Lung (tissue), 12 donors: Measurements from ENCODE around the gene DIP2C. TPM values are rescaled to one million over a fixed set of nuclear protein-coding genes. Genes with fewer than 3 reads are reported as not detected.

Source experiments
- ATAC-seq: fragments of 200-7000 bp; cut with Tn5 transposase; one replicate; pipeline ENCODE4 v1.9.1; 2020; ENCODE audit warnings: moderate number of reproducible peaks; ENCODE audit not compliant: insufficient read depth, low FRiP score
- DNase-seq, 3 donors: peaks; one replicate each; pipeline ENCODE4 v3.0.0-alpha.2; 2013 to 2017
- H3K27ac ChIP-seq, 2 donors: one replicate each; pipeline ENCODE4 v1.5.1; 2013; ENCODE audit warnings: mild to moderate bottlenecking in 2 of 2, moderate library complexity in 2 of 2, control low read depth in 1 of 2, inconsistent platforms in 1 of 2, low read depth in 1 of 2, low read length in 1 of 2
- H3K27me3 ChIP-seq, 3 donors: one replicate each; pipeline ENCODE4 v1.5.1; 2013; ENCODE audit warnings: low read length in 2 of 3; ENCODE audit not compliant: control insufficient read depth in 3 of 3, insufficient read depth in 3 of 3
- H3K36me3 ChIP-seq, 4 donors: one replicate each; pipeline ENCODE4 v1.5.1; 2013; ENCODE audit warnings: low read length in 4 of 4, mild to moderate bottlenecking in 1 of 4, moderate library complexity in 1 of 4; ENCODE audit not compliant: control insufficient read depth in 4 of 4, insufficient read depth in 4 of 4
- H3K4me1 ChIP-seq, 5 donors: one replicate each; pipeline ENCODE4 v1.5.1; 2013; ENCODE audit warnings: low read length in 5 of 5, mild to moderate bottlenecking in 2 of 5, moderate library complexity in 1 of 5; ENCODE audit not compliant: control insufficient read depth in 5 of 5, insufficient read depth in 5 of 5
- H3K4me3 ChIP-seq: one replicate; pipeline ENCODE4 v1.5.1; 2013; ENCODE audit warnings: mild to moderate bottlenecking, control low read depth, moderate library complexity
- H3K9ac ChIP-seq, 2 donors: one replicate each; pipeline ENCODE4 v1.5.1; 2013; ENCODE audit warnings: low read length in 2 of 2, control low read depth in 1 of 2; ENCODE audit not compliant: insufficient read depth in 1 of 2
- H3K9me3 ChIP-seq, 4 donors: one replicate each; pipeline ENCODE4 v1.5.1; 2013; ENCODE audit warnings: low read length in 3 of 4, mild to moderate bottlenecking in 1 of 4, moderate library complexity in 1 of 4; ENCODE audit not compliant: control insufficient read depth in 4 of 4, insufficient read depth in 3 of 4
- CTCF ChIP-seq: IDR thresholded peaks from 2 replicates; pipeline ENCODE4 v1.5.1; 2012; ENCODE audit warnings: mild to moderate bottlenecking; ENCODE audit errors: control extremely low read depth, extremely low read depth
- WGBS, 2 donors: extraction: QIAGEN DNeasy Blood & Tissue Kit; methylation state at CpG; one replicate each; pipeline ENCODE4 v1.1.7; 2013; 5-methylcytosine and 5-hydroxymethylcytosine counted together
- polyA plus RNA-seq, 2 donors: library from polyadenylated mRNA; stranded (reverse); fragments of 200-250 nt; gene quantifications; one replicate each; pipeline ENCODE4 v1.2.1, GENCODE V29; 2013
- total RNA-seq, 2 donors: library from RNA; depleted of rRNA in 1 of 2; stranded (reverse); fragments of >200 nt in 1 of 2; gene quantifications; one replicate each; pipeline ENCODE4 v1.2.1, GENCODE V29; 2014 to 2021
- donor health status: control.
- donor health status: control.
- donor health status: Bipolar disorder and iron deficiency.
- donor health status: healthy.
- donor health status: DM: yes; HTN: yes; CAD: no.

DIP2C gene
- total and polyA plus RNA-seq, 4 donors, result 3.6 to 20.0 (median 9.5) TPM

- H3K9ac ChIP-seq, result no peak overlapping the region
- DNase-seq (no peak), ATAC-seq (no peak)
- peaks cover 0 to 2% (median 0%) of the 10 kb centered on the region in 4 donors for H3K36me3 ChIP-seq
- H3K4me3 ChIP-seq, result no peak overlapping the region
- 91 to 92% methylated on average over 26 of the region's 26 CpGs for WGBS, 2 donors
- H3K4me1 ChIP-seq, result peaks cover 0 to 20% (median 4%) of the 10 kb centered on the region in 5 donors
- no peaks in the 10 kb centered on the region for H3K27me3 ChIP-seq
- H3K27ac ChIP-seq, result no peak overlapping the region
- no peak for TF ChIP-seq CTCF
- peaks cover 0 to 4% (median 1%) of the 10 kb centered on the region in 4 donors for H3K9me3 ChIP-seq
Measured at GRCh38 chr10:670990-671389, 18.5 kb downstream of the DIP2C start.

DNA sequence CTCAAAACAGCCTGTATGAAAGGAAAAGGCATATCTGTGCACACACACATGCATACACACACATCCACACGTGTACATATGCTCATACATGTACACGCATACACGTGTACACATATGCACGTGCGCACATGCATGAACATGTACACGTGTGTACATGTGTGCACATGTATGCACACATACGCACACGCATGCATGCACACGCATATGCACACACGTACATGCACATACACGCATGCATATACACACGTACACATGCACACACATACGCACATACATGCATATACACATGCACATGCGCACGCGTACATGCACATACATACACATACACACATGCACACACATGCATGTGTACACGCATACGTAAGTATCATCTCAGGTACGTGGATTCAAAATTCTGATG, 19.4 kb downstream of the DIP2C start:
- H3K4me1 ChIP-seq, result peaks cover 0 to 20% (median 4%) of the 10 kb centered on the region in 5 donors
- DNase-seq, result no peak
- ATAC-seq, result no peak
- 90 to 91% methylated on average over 19 of the region's 19 CpGs for WGBS, 2 donors
- no peak overlapping the region for H3K4me3 ChIP-seq
- no peak overlapping the region for H3K9ac ChIP-seq
- peaks cover 0 to 4% (median 1%) of the 10 kb centered on the region in 4 donors for H3K9me3 ChIP-seq
- no peak for TF ChIP-seq CTCF
- H3K36me3 ChIP-seq, result peaks cover 0 to 2% (median 0%) of the 10 kb centered on the region in 4 donors
- H3K27me3 ChIP-seq, result no peaks in the 10 kb centered on the region
- no peak overlapping the region for H3K27ac ChIP-seq

GRCh38 chr10:668786-669485, 20.5 kb downstream of the DIP2C start:
- Histone ChIP-seq H3K36me3 (peaks cover 0 to 2% (median 0%) of the 10 kb centered on the region in 4 donors), H3K27ac (no peak overlapping the region), H3K9me3 (peaks cover 0 to 4% (median 1%) of the 10 kb centered on the region in 4 donors), H3K4me1 (peaks cover 2 to 20% (median 4%) of the 10 kb centered on the region in 5 donors), H3K9ac (no peak overlapping the region), H3K4me3 (no peak overlapping the region), H3K27me3 (no peaks in the 10 kb centered on the region)
- DNase-seq (no peak), ATAC-seq (no peak)
- 90 to 93% methylated on average over 17 of the region's 17 CpGs for WGBS, 2 donors
- no peak for TF ChIP-seq CTCF
